Kidney (tissue), 14 donors: ENCODE measurements around the gene UBE2L5. TPM values are rescaled to one million over a fixed set of nuclear protein-coding genes. Genes with fewer than 3 reads are reported as not detected.

Experiments
- DNase-seq, 5 donors: peaks; one replicate each; pipeline ENCODE4 v3.0.0-alpha.2; 2013 to 2020
- FAIRE-seq: peaks from 2 replicates; lab custom pipeline; 2012; peaks lifted over from hg19 to GRCh38; lab: Jason Lieb, UNC
- H3K27ac ChIP-seq, 2 donors: one replicate each; pipeline ENCODE4 v1.7.0; 2013; ENCODE audit warnings: low read depth in 2 of 2, low read length in 2 of 2, inconsistent platforms in 1 of 2
- H3K27me3 ChIP-seq: one replicate; pipeline ENCODE4 v1.7.1; 2013; ENCODE audit warnings: low read length, inconsistent platforms; ENCODE audit not compliant: control insufficient read depth, insufficient read depth
- H3K36me3 ChIP-seq, 3 donors: one replicate each; pipeline versions ENCODE4 v1.7.0 to v1.7.1; 2013; ENCODE audit warnings: low read length in 3 of 3, control low read depth in 1 of 3, inconsistent platforms in 1 of 3; ENCODE audit not compliant: insufficient read depth in 3 of 3, control insufficient read depth in 2 of 3
- H3K4me1 ChIP-seq, 3 donors: one replicate each; pipeline versions ENCODE4 v1.7.0 to v1.7.1; 2013; ENCODE audit warnings: low read length in 3 of 3, inconsistent platforms in 1 of 3, low read depth in 1 of 3; ENCODE audit not compliant: control insufficient read depth in 2 of 3, insufficient read depth in 2 of 3
- H3K4me3 ChIP-seq, 3 donors: one replicate each; pipeline versions ENCODE4 v1.7.0 to v1.8.1; 2013; ENCODE audit warnings: low read length in 3 of 3, control low read depth in 1 of 3, inconsistent platforms in 1 of 3
- H3K9ac ChIP-seq, 3 donors: one replicate each; pipeline versions ENCODE4 v1.7.0 to v1.7.1; 2013; ENCODE audit warnings: low read length in 3 of 3, control low read depth in 1 of 3, inconsistent platforms in 1 of 3
- H3K9me3 ChIP-seq, 3 donors: one replicate each; pipeline versions ENCODE4 v1.7.0 to v1.7.1; 2013; ENCODE audit warnings: low read length in 3 of 3, control low read depth in 1 of 3, inconsistent platforms in 1 of 3; ENCODE audit not compliant: control insufficient read depth in 2 of 3, insufficient read depth in 1 of 3
- intact Hi-C: fragments of 100-400 bp; cut with DNase I; formaldehyde crosslinking; loops from one replicate; pipeline ENCODE4 v1.11.1; 2022
- polyA plus RNA-seq: library from polyadenylated mRNA; stranded (reverse); fragments of 350-450 nt; fragmentation: Illumina TruSeq; extraction: RNeasy Lipid Tissue Mini Kit (QIAGEN cat#74804); gene quantifications from one replicate; pipeline ENCODE4 v1.2.3, GENCODE V29; 2014; ENCODE audit warnings: low read depth, low replicate concordance; ENCODE audit not compliant: insufficient read depth
- total RNA-seq: library from RNA; stranded (reverse); fragmentation: NEBNext Ultra II Directional; extraction: Animal tissue kit (Norgen Biotek cat#: 25700); gene quantifications from one replicate; pipeline ENCODE4 v1.2.1, GENCODE V29; 2021
- TF ChIP-seq, protein P1 (sequence below): IDR thresholded peaks from 3 replicates; pipeline ENCODE4 v1.5.1; 2012; ENCODE audit warnings: mild to moderate bottlenecking, moderate library complexity, borderline replicate concordance; ENCODE audit not compliant: insufficient read depth; ENCODE audit errors: extremely low read depth
- donor health status: control.
- donor health status: control.
- donor health status: control.
- donor health status: control.
- donor health status: control.
- donor health status: DM: yes; HTN: yes; CAD: no.
- donor health status: Normal renal cell carcinoma (clear cell type).

UBE2L5 gene
- total and polyA plus RNA-seq, 2 donors from 2014 or later: not detected

DNA sequence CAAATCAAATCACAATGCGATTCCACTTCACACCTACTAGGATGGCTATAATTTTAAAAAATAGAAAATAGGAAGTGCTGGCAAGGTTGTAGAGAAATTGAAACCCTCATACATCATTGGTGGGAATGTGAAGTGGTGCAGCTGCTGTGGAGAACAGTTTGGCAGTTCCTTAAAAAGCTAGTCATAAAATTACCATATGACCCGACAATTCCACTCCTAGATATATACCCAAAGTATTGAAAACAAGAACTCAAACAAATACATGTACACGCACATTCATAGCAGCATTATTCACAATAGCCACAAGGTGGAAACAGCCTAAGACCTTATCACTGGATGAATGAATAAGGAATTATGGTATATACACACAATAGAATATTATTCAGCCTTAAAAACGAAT, 31.4 kb downstream of the UBE2L5 start:
- Histone ChIP-seq H3K27me3 (no peaks in the 10 kb centered on the region), H3K9me3 (no peaks in the 10 kb centered on the region), H3K4me3 (no peak overlapping the region), H3K9ac (no peak overlapping the region), H3K4me1 (no peaks in the 10 kb centered on the region), H3K27ac (no peak overlapping the region), H3K36me3 (no peaks in the 10 kb centered on the region)
- DNase-seq (no peak), FAIRE-seq (no peak)
- TF ChIP-seq, protein P1, sequence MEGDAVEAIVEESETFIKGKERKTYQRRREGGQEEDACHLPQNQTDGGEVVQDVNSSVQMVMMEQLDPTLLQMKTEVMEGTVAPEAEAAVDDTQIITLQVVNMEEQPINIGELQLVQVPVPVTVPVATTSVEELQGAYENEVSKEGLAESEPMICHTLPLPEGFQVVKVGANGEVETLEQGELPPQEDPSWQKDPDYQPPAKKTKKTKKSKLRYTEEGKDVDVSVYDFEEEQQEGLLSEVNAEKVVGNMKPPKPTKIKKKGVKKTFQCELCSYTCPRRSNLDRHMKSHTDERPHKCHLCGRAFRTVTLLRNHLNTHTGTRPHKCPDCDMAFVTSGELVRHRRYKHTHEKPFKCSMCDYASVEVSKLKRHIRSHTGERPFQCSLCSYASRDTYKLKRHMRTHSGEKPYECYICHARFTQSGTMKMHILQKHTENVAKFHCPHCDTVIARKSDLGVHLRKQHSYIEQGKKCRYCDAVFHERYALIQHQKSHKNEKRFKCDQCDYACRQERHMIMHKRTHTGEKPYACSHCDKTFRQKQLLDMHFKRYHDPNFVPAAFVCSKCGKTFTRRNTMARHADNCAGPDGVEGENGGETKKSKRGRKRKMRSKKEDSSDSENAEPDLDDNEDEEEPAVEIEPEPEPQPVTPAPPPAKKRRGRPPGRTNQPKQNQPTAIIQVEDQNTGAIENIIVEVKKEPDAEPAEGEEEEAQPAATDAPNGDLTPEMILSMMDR: no peak
- intact Hi-C loops: no loop called here

DNA sequence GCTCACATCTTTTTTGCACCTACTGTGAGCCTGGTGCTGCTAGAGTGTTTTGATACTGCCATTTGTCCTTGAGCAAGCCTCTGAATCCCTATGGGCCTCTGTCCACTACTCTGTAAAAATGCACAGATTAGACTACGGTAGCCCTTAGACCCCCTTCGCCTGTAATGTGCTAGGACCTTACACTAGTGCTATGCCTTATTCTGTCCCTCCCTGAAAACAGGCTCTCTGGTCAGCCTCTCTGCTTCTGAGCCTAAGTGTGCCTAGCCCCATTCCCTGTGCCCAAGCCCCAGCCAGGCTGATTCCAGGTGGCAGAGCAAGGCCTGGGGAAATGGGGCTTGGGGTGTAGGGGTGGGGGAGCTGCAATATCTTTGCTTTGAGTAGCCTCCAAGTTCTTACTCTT, 32.7 kb downstream of the UBE2L5 start:
- Histone ChIP-seq H3K9ac (no peak overlapping the region), H3K36me3 (no peaks in the 10 kb centered on the region), H3K4me1 (no peaks in the 10 kb centered on the region), H3K4me3 (no peak overlapping the region), H3K27ac (no peak overlapping the region), H3K9me3 (no peaks in the 10 kb centered on the region), H3K27me3 (no peaks in the 10 kb centered on the region)
- DNase-seq: no peak
- TF ChIP-seq, protein P1: no peak
- FAIRE-seq: no peak
- intact Hi-C loops: no loop called here

DNA sequence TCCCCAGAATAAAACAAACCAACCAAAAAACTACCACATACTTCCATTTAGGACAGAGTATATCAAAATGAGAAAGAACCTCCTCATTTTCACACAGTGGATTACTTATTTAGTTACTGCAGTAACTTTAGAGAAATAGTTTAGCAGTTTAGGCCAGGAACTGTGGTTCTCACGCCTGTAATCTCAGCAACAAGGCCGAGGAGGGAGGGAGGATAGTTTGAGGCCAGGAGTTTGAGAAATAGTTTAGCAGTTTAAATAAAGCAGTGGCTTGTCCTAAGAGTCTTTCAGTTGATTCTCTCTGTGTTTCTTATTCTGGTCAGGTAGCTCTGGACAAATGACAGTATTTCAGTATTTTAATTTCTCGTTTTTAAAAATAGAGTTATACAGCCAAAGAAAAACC, 34.0 kb downstream of the UBE2L5 start:
- intact Hi-C loops: no loop called here
- Histone ChIP-seq H3K4me3 (no peak overlapping the region), H3K9ac (no peak overlapping the region), H3K27ac (no peak overlapping the region), H3K36me3 (no peaks in the 10 kb centered on the region), H3K9me3 (no peaks in the 10 kb centered on the region), H3K27me3 (no peaks in the 10 kb centered on the region), H3K4me1 (no peaks in the 10 kb centered on the region)
- no peak for DNase-seq
- FAIRE-seq: no peak
- TF ChIP-seq, protein P1: no peak

DNA sequence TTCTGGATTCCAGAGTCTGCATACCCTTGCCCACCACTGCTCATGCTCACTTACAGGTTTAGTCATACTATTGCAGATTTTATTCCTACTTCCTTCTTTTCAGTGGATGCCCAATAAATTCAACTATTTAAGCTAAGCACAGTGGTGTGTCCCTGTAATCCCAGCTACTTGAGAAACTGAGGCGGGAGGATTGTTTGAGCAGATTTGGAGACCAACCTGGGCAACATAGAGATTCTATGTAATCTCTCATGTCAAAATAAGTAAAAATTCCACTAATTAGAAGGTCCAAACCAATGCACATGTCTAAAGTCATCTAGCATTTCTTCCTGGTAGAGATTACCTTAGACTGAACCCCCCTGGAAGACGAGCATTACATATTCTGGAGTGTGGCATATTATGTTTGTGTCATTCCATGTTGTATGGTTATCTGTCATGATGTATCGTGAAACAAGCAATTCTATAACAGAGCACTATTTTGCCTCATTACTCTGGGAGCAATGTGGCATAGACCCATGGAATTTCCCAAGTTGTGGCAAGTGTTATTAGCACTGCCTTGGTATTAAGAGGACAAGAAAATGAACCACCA, 35.1 kb downstream of the UBE2L5 start:
- Histone ChIP-seq H3K27me3 (no peaks in the 10 kb centered on the region), H3K4me1 (peaks cover 2 to 9% (median 4%) of the 10 kb centered on the region in 3 donors), H3K36me3 (peaks cover 0 to 10% (median 4%) of the 10 kb centered on the region in 3 donors), H3K9me3 (no peaks in the 10 kb centered on the region), H3K9ac (no peak overlapping the region), H3K27ac (no peak overlapping the region), H3K4me3 (no peak overlapping the region)
- no peak for DNase-seq
- TF ChIP-seq, protein P1: no peak
- intact Hi-C loops: no loop called here
- FAIRE-seq: no peak
